Cardiac muscle cell (in vitro differentiated cells and primary cell): ENCODE results near the gene PFKL. TPM values are rescaled to one million over a fixed set of nuclear protein-coding genes. Genes with fewer than 3 reads are reported as not detected.

Experiments used
- DNase-seq, 2 donors: peaks; one replicate each; pipeline versions ENCODE4 v3.0.0 to v3.0.0-alpha.2; 2010 to 2017; ENCODE audit warnings: low read depth in 1 of 2, low spot score in 1 of 2
- H3K27ac ChIP-seq: fragments of 200-600 bp; sonication (generic); 2 replicates; pipeline ENCODE4 v1.5.1; 2016
- H3K27me3 ChIP-seq: fragments of 200-600 bp; sonication (generic); 2 replicates; pipeline ENCODE4 v1.6.0; 2016; ENCODE audit warnings: control low read depth
- H3K36me3 ChIP-seq: fragments of 200-600 bp; sonication (generic); 2 replicates; pipeline ENCODE4 v1.5.1; 2016; ENCODE audit warnings: control low read depth
- H3K4me1 ChIP-seq: fragments of 200-600 bp; sonication (generic); 2 replicates; pipeline ENCODE4 v1.8.1; 2017; ENCODE audit warnings: low read depth, mild to moderate bottlenecking, mixed run types
- H3K4me3 ChIP-seq: fragments of 200-600 bp; sonication (generic); 2 replicates; pipeline ENCODE4 v1.5.1; 2016; ENCODE audit warnings: mild to moderate bottlenecking
- H3K9me3 ChIP-seq: fragments of 200-600 bp; sonication (generic); 2 replicates; pipeline ENCODE4 v1.5.1; 2017; ENCODE audit warnings: low read depth, mild to moderate bottlenecking, control low read depth
- CTCF ChIP-seq: IDR thresholded peaks from 2 replicates; pipeline ENCODE4 v1.5.1; 2012; ENCODE audit warnings: low read depth, mild to moderate bottlenecking, low read length
- polyA plus RNA-seq: library from polyadenylated mRNA; unstranded; fragments of >200 nt; fragmentation: Nextera tagmentation; extraction: Ambion mirVana; gene quantifications from 2 replicates; pipeline ENCODE4 v1.2.1, GENCODE V29; 2016
- total RNA-seq: library from RNA; depleted of rRNA; stranded (reverse); fragments of >200 nt; gene quantifications from 2 replicates; pipeline ENCODE4 v1.2.3, GENCODE V29; 2016

PFKL gene
- total and polyA plus RNA-seq, 2 experiments from 2014 or later = 204 to 213 TPM

DNA sequence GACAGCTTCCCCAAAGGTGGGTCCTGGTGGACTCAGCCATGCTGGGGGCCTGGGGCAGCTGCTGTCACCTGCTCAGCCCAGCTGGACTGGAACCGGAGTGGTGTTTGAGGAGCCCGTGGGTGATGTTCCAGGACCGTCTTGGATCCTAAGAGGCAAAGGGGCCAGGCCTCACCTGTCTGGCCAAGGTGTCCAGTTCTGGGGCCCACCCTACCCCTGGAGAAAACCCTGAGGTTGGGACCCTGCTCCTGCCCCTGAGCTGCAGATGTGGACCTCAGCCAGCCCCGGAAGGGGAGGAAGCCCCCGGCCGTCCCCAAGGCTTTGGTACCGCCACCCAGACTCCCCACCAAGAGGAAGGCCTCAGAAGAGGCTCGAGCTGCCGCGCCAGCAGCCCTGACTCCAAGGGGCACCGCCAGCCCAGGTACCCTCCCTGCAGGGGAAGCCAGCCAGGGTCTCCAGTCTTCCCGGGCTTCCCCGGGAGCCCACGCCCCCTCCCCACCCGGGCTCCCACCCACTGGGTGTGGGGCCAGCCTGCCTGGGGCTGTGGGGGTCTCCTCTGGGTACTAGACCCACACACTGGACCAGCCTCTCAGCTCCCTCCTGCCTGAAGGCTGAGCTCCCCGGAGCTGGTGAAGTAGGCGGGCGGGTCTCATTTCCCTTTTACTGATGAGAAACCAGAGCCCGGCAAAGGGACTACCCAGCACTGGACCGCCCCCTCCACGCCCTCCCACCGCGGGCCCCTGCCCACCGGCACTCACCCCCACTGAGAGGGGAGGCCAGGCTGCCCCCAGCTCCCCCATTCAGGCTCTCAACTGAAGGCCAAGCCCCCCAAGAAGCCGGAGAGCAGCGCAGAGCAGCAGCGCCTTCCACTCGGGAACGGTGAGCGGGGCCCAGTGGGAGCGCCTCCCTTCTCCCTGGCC, 12.9 kb upstream of the PFKL start:
- no peak overlapping the region for H3K27ac ChIP-seq
- TF ChIP-seq CTCF = no peak
- no peak for DNase-seq

GRCh38 chr21:44288251-44289110, 11.4 kb upstream of the PFKL start:
- Histone ChIP-seq H3K36me3 (no peaks in the 10 kb centered on the region), H3K4me1 (no peaks in the 10 kb centered on the region), H3K4me3 (no peak overlapping the region), H3K27ac (no peak overlapping the region), H3K9me3 (no peaks in the 10 kb centered on the region), H3K27me3 (peaks cover 27% of the 10 kb centered on the region)
- no peak for TF ChIP-seq CTCF
- DNase-seq = no peak

More for the DNA sequence above, 12.9 kb upstream of the PFKL start:
- H3K9me3 ChIP-seq = no peaks in the 10 kb centered on the region
- H3K4me3 ChIP-seq = no peak overlapping the region
- peaks cover 27% of the 10 kb centered on the region for H3K27me3 ChIP-seq
- no peaks in the 10 kb centered on the region for H3K36me3 ChIP-seq
- no peaks in the 10 kb centered on the region for H3K4me1 ChIP-seq

DNA sequence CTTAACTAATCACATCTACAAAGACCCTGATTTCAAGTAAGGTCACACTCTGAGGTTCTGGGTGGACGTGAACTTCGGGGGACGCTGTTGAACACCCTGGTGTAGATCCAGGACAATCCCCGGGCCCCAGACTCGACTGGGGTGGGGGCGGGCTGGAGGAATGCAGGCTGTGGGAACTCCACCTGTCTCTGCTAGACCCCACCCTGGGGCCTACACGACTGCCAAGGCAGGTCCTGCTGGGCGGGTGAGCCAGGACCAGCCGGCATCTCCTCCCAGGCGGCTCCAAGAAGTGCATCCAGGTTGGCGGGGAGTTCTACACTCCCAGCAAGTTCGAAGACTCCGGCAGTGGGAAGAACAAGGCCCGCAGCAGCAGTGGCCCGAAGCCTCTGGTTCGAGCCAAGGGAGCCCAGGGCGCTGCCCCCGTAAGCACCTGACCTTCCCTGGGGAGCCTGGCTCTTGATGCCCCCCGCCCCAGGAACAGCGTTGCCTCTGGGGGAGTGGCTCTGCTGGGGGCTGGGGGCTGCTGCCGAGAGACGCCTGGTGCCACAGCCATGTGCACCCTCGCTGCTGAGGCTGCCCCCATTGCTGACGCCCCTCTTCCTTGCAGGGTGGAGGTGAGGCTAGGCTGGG, 10.4 kb upstream of the PFKL start:
- H3K9me3 ChIP-seq = no peaks in the 10 kb centered on the region
- no peaks in the 10 kb centered on the region for H3K4me1 ChIP-seq
- no peak for TF ChIP-seq CTCF
- no peak overlapping the region for H3K4me3 ChIP-seq
- no peak for DNase-seq
- H3K27ac ChIP-seq = no peak overlapping the region
- no peaks in the 10 kb centered on the region for H3K36me3 ChIP-seq
- H3K27me3 ChIP-seq = peaks cover 25% of the 10 kb centered on the region

DNA sequence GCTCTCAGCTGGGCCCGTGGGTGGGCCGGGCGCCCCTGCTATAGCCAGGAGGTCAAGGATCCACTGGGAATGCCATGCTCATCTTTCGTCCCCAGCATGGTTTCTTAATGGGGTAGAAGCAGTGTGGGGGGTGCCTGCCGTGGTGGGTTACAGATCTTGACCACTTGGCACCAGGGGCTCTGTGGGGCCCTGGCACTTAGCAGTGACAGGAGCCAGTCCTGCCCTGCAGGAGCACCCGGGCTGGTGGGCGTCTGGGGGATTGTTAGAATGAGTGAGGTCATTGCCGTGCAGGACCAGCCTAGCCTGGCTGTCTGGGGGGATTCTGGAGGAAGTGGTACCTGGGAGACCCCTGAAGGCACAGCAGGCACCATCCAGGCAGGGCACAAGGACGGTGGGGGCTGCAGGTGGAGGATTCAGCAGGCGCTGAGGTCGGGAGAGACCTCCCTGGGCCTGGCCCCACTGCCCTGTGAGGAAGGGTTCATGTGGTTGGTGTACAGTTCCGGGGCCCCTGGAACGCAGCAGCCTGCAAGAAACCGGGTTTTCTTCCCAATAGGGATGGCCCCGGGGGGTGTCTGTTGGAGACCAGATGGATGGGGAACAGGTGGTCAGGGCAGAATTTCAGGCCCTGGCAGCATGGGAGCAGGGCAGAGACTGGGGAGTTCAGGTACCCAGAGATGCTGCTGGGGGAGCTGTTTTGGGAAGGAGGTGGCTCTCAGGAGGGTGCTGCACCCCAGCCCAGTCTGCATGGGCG, 9.4 kb upstream of the PFKL start:
- DNase-seq = no peak
- no peaks in the 10 kb centered on the region for H3K4me1 ChIP-seq
- no peaks in the 10 kb centered on the region for H3K9me3 ChIP-seq
- no peaks in the 10 kb centered on the region for H3K36me3 ChIP-seq
- H3K27me3 ChIP-seq = peaks cover 16% of the 10 kb centered on the region
- no peak overlapping the region for H3K27ac ChIP-seq
- TF ChIP-seq CTCF = no peak
- H3K4me3 ChIP-seq = no peak overlapping the region
